Measurements from ENCODE around the gene ZNF768.
A peak's percentile ranks its signal among the peaks of the same experiment; 100 is the strongest.
"Not testable (repeated sequence)": the region's sequence is repeated elsewhere in the genome, so short reads cannot be mapped to it uniquely, and the experiment has no call there.

The ZNF768 gene

GRCh38 chr16:30530163-30531037, 4.0 kb upstream of the ZNF768 start:
- H3K27me3 Mint-ChIP-seq (ENCODE audit: low read depth): no peaks in the 10 kb centered on the region
- peak overlapping the region; percentile 6 for H3K27ac Mint-ChIP-seq
- peaks cover 34% of the 10 kb centered on the region for H3K4me1 Mint-ChIP-seq (ENCODE audit: low read depth)
- peaks cover 15% of the 10 kb centered on the region for H3K36me3 Mint-ChIP-seq (ENCODE audit: low read depth)
- no peak overlapping the region for H3K4me3 Mint-ChIP-seq
- no peaks in the 10 kb centered on the region for H3K9me3 Mint-ChIP-seq

GRCh38 chr16:30528799-30529457, 2.6 kb upstream of the ZNF768 start:
- Mint-ChIP-seq H3K27me3 (ENCODE audit: low read depth) (no peaks in the 10 kb centered on the region), H3K27ac (no peak overlapping the region), H3K36me3 (ENCODE audit: low read depth) (peaks cover 10% of the 10 kb centered on the region), H3K4me3 (no peak overlapping the region), H3K4me1 (ENCODE audit: low read depth) (peaks cover 28% of the 10 kb centered on the region), H3K9me3 (no peaks in the 10 kb centered on the region)

GRCh38 chr16:30527635-30528178, 1.3 kb upstream of the ZNF768 start:
- H3K36me3 Mint-ChIP-seq (ENCODE audit: low read depth): peaks cover 7% of the 10 kb centered on the region
- peak overlapping the region; percentile 74 for H3K4me3 Mint-ChIP-seq
- no peaks in the 10 kb centered on the region for H3K9me3 Mint-ChIP-seq
- no peaks in the 10 kb centered on the region for H3K27me3 Mint-ChIP-seq (ENCODE audit: low read depth)
- H3K27ac Mint-ChIP-seq: peak overlapping the region; percentile 78
- H3K4me1 Mint-ChIP-seq (ENCODE audit: low read depth): peaks cover 23% of the 10 kb centered on the region

- peak overlapping the region; percentile 74 for H3K4me3 Mint-ChIP-seq
- no peaks in the 10 kb centered on the region for H3K27me3 Mint-ChIP-seq (ENCODE audit: low read depth)
- H3K9me3 Mint-ChIP-seq: no peaks in the 10 kb centered on the region
- H3K36me3 Mint-ChIP-seq (ENCODE audit: low read depth): peaks cover 14% of the 10 kb centered on the region
- H3K27ac Mint-ChIP-seq: peak overlapping the region; percentile 78
- peaks cover 23% of the 10 kb centered on the region for H3K4me1 Mint-ChIP-seq (ENCODE audit: low read depth)
Observed at GRCh38 chr16:30526823-30527634, 663 bp upstream of the ZNF768 start.

GRCh38 chr16:30525844-30526136, 576 bp downstream of the ZNF768 start:
- H3K27ac Mint-ChIP-seq: peak overlapping the region; percentile 65
- H3K4me1 Mint-ChIP-seq (ENCODE audit: low read depth): peaks cover 22% of the 10 kb centered on the region
- H3K4me3 Mint-ChIP-seq: peak overlapping the region; percentile 77
- no peaks in the 10 kb centered on the region for H3K9me3 Mint-ChIP-seq
- no peaks in the 10 kb centered on the region for H3K27me3 Mint-ChIP-seq (ENCODE audit: low read depth)
- H3K36me3 Mint-ChIP-seq (ENCODE audit: low read depth): peaks cover 15% of the 10 kb centered on the region

GRCh38 chr16:30524575-30525568, 1.5 kb downstream of the ZNF768 start:
- no peaks in the 10 kb centered on the region for H3K27me3 Mint-ChIP-seq (ENCODE audit: low read depth)
- H3K4me1 Mint-ChIP-seq (ENCODE audit: low read depth): peaks cover 17% of the 10 kb centered on the region
- H3K4me3 Mint-ChIP-seq: peak overlapping the region; percentile 44

GRCh38 chr16:30523768-30524574, 2.4 kb downstream of the ZNF768 start:
- peaks cover 26% of the 10 kb centered on the region for H3K36me3 Mint-ChIP-seq (ENCODE audit: low read depth)
- H3K27ac Mint-ChIP-seq: no peak overlapping the region
- H3K9me3 Mint-ChIP-seq: no peaks in the 10 kb centered on the region
- H3K27me3 Mint-ChIP-seq (ENCODE audit: low read depth): no peaks in the 10 kb centered on the region
- H3K4me1 Mint-ChIP-seq (ENCODE audit: low read depth): peaks cover 21% of the 10 kb centered on the region
- no peak overlapping the region for H3K4me3 Mint-ChIP-seq

More at GRCh38 chr16:30524575-30525568, 1.5 kb downstream of the ZNF768 start:
- Mint-ChIP-seq H3K27ac (no peak overlapping the region), H3K9me3 (no peaks in the 10 kb centered on the region), H3K36me3 (ENCODE audit: low read depth) (peaks cover 17% of the 10 kb centered on the region)

GRCh38 chr16:30522702-30523463, 3.5 kb downstream of the ZNF768 start:
- H3K4me1 Mint-ChIP-seq (ENCODE audit: low read depth): peaks cover 16% of the 10 kb centered on the region
- H3K4me3 Mint-ChIP-seq; H3K27ac Mint-ChIP-seq; H3K9me3 Mint-ChIP-seq; H3K27me3 Mint-ChIP-seq (ENCODE audit: low read depth): not testable (repeated sequence)
- H3K36me3 Mint-ChIP-seq (ENCODE audit: low read depth): peaks cover 32% of the 10 kb centered on the region

GRCh38 chr16:30521873-30522641, 4.3 kb downstream of the ZNF768 start:
- no peak overlapping the region for H3K4me3 Mint-ChIP-seq
- H3K36me3 Mint-ChIP-seq (ENCODE audit: low read depth): peaks cover 41% of the 10 kb centered on the region
- H3K27ac Mint-ChIP-seq: peak overlapping the region; percentile 21
- no peaks in the 10 kb centered on the region for H3K27me3 Mint-ChIP-seq (ENCODE audit: low read depth)
- peaks cover 8% of the 10 kb centered on the region for H3K4me1 Mint-ChIP-seq (ENCODE audit: low read depth)
- no peaks in the 10 kb centered on the region for H3K9me3 Mint-ChIP-seq

GRCh38 chr16:30521476-30521872, 4.9 kb downstream of the ZNF768 start:
- H3K4me1 Mint-ChIP-seq (ENCODE audit: low read depth): peaks cover 8% of the 10 kb centered on the region
- peaks cover 45% of the 10 kb centered on the region for H3K36me3 Mint-ChIP-seq (ENCODE audit: low read depth)
- H3K27me3 Mint-ChIP-seq (ENCODE audit: low read depth): no peaks in the 10 kb centered on the region
- H3K9me3 Mint-ChIP-seq: no peaks in the 10 kb centered on the region
- no peak overlapping the region for H3K4me3 Mint-ChIP-seq
- no peak overlapping the region for H3K27ac Mint-ChIP-seq

- Mint-ChIP-seq H3K27me3 (ENCODE audit: low read depth) (no peaks in the 10 kb centered on the region), H3K4me1 (ENCODE audit: low read depth) (peaks cover 6% of the 10 kb centered on the region), H3K9me3 (no peaks in the 10 kb centered on the region), H3K4me3 (no peak overlapping the region), H3K36me3 (ENCODE audit: low read depth) (peaks cover 58% of the 10 kb centered on the region), H3K27ac (peak overlapping the region; percentile 53)
Observed at GRCh38 chr16:30519120-30520049, 7.0 kb downstream of the ZNF768 start.
